K562 (cell line): Measurements from ENCODE around the gene TMEM245. TPM values are rescaled to one million over a fixed set of nuclear protein-coding genes. Genes with fewer than 3 reads are reported as not detected.

Experiments used
- ARID3B ChIP-seq: fragments of 250-450 bp; sonication (Bioruptor Pico); IDR thresholded peaks from 2 replicates; pipeline ENCODE4 v1.4.0; 2020; ENCODE audit warnings: borderline replicate concordance
- BRD4 ChIP-seq: fragments of 200-600 bp; sonication (generic); IDR thresholded peaks from 2 replicates; pipeline ENCODE4 v1.6.1; 2017; ENCODE audit warnings: inconsistent platforms
- CREB3L1 ChIP-seq: fragments of 450-650 bp; IDR thresholded peaks from 2 replicates; pipeline ENCODE4 v1.6.1; 2014; ENCODE audit warnings: low read depth, mild to moderate bottlenecking, moderate library complexity, borderline replicate concordance
- FOXK1 ChIP-seq: sonication (generic); formaldehyde crosslinking; IDR thresholded peaks from 2 replicates; pipeline ENCODE4 v1.8.0; 2022; ENCODE audit warnings: missing genetic modification reagents, mild to moderate bottlenecking, borderline replicate concordance
- JUN ChIP-seq, 2 experiments: sonication (generic) in 1 of 2; formaldehyde crosslinking in 1 of 2; IDR thresholded peaks; 2 replicates each; pipeline versions ENCODE4 v1.6.1 to v1.8.0; 2012 to 2022; ENCODE audit warnings: borderline replicate concordance in 2 of 2, mild to moderate bottlenecking in 2 of 2, improper control_type of control experiment in 1 of 2, low read depth in 1 of 2, low read length in 1 of 2, missing genetic modification reagents in 1 of 2
- NFE2 ChIP-seq: IDR thresholded peaks from 2 replicates; pipeline ENCODE4 v1.6.1; 2014; ENCODE audit warnings: antibody characterized with exemption, low read depth
- NFIC ChIP-seq: fragments of 450-650 bp; IDR thresholded peaks from 2 replicates; pipeline ENCODE4 v1.6.1; 2017; ENCODE audit warnings: mild to moderate bottlenecking, inconsistent platforms
- PURB ChIP-seq: sonication (generic); formaldehyde crosslinking; IDR thresholded peaks from 2 replicates; pipeline ENCODE4 v1.9.0; 2021; ENCODE audit warnings: low read depth, mild to moderate bottlenecking, missing genetic modification reagents
- SMARCA4 ChIP-seq: fragments of 450-650 bp; IDR thresholded peaks from 2 replicates; pipeline ENCODE4 v1.6.1; 2016
- SOX6 ChIP-seq: fragments of 450-650 bp; IDR thresholded peaks from 2 replicates; pipeline ENCODE4 v1.6.1; 2014; ENCODE audit warnings: mild to moderate bottlenecking
- TCFL5 ChIP-seq: fragments of 250-450 bp; sonication (Bioruptor Pico); conservative IDR thresholded peaks from 2 replicates; pipeline ENCODE4 v1.6.1; 2021; ENCODE audit warnings: mild to moderate bottlenecking, moderate library complexity, matching md5 sums
- ZMIZ1 ChIP-seq, 2 experiments: fragments of 150-350 bp in 1 of 2; IDR thresholded peaks; 2 replicates each; pipeline ENCODE4 v1.6.1; 2012 to 2016; ENCODE audit warnings: low read depth in 2 of 2, low read length in 2 of 2, mild to moderate bottlenecking in 1 of 2, moderate library complexity in 1 of 2
- ZNF436 ChIP-seq: fragments of 250-450, 450-650 bp; sonication (Bioruptor Pico); formaldehyde crosslinking; IDR thresholded peaks from 2 replicates; pipeline ENCODE4 v1.7.0; 2020; ENCODE audit warnings: mild to moderate bottlenecking
- ZNF79 ChIP-seq: fragments of 250-450 bp; sonication (Bioruptor Pico); IDR thresholded peaks from 2 replicates; pipeline ENCODE4 v1.4.0; 2020; ENCODE audit warnings: low read depth, mild to moderate bottlenecking, moderate library complexity
- polyA plus RNA-seq, 8 experiments: library from polyadenylated mRNA; depleted of rRNA in 4 of 8; stranded (reverse) in 5 of 8; unstranded in 3 of 8; fragments of >200 nt; fragmentation: Nextera tagmentation in 2 of 8; fragmentation: Illumina TruSeq in 1 of 8; extraction: Ambion mirVana in 2 of 8; extraction: Trizol in 1 of 8; gene quantifications; 2 replicates each; pipeline versions ENCODE4 v1.2.1 to v1.2.3, GENCODE V29; 2011 to 2014; ENCODE audit warnings: inconsistent platforms in 1 of 8, missing spikeins in 1 of 8
- total RNA-seq, 7 experiments: library from RNA; depleted of rRNA in 6 of 7; stranded (reverse); fragments of >200 nt in 6 of 7; fragmentation: Illumina TruSeq in 2 of 7; extraction: Trizol in 2 of 7; gene quantifications; 2 replicates each; pipeline versions ENCODE4 v1.2.1 to v1.2.3, GENCODE V29; 2011 to 2021; ENCODE audit warnings: low replicate concordance in 1 of 7
- TF ChIP-seq, protein P1 (sequence below): sonication (generic); formaldehyde crosslinking; IDR thresholded peaks from 2 replicates; pipeline ENCODE4 v1.8.1; 2022; ENCODE audit warnings: missing genetic modification reagents
- TF ChIP-seq, protein P2 (sequence below): fragments of 250-450 bp; sonication (Bioruptor Pico); IDR thresholded peaks from 2 replicates; pipeline ENCODE4 v1.8.0; 2022; ENCODE audit warnings: inconsistent platforms

The TMEM245 gene
- total and polyA plus RNA-seq, 9 of the 15 experiments (the other 6 are each of a cell fraction or from before 2014, with no cell fraction given) = 8.5 to 43.2 (median 24.3) TPM

DNA sequence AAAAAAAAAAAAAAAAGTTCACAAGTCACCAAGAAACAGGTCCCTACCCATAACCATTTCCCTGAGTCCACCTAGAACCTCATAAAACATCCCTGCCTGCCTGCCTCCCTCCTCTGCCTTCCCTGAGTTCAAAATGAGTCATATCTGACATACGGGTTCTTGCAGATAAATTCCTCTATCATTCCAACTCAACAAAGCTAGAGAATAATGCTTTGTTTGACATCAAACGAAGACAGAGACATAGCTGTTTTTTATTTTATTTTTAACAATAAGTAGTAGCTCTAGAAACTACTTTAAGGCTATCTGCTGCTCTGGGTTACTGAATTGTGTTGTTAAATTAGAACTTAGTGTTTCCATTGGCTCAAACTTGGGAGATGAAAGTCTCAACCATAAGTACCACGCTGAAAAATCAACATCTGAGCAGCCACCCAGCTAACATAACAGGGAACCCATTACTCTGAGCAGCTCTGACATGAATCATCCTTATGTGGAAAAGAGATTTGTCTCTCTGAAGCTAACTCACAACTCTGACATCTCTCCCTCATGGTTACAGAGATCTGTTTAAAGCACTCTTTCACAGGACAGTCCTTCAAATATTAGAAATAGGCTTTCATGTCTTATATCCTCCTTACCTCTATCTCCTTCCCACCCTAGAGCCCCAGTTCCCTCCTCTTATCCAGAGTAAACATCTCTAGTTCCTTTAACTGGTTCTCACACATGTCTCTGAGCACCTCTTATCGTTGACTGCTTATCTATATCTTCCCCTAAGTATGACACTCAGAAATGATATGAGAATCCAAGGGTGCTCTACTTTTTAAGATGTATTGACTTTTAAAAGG, 12.1 kb downstream of the TMEM245 start (continued):
- TF ChIP-seq, protein P1, sequence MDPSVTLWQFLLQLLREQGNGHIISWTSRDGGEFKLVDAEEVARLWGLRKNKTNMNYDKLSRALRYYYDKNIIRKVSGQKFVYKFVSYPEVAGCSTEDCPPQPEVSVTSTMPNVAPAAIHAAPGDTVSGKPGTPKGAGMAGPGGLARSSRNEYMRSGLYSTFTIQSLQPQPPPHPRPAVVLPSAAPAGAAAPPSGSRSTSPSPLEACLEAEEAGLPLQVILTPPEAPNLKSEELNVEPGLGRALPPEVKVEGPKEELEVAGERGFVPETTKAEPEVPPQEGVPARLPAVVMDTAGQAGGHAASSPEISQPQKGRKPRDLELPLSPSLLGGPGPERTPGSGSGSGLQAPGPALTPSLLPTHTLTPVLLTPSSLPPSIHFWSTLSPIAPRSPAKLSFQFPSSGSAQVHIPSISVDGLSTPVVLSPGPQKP = no peak
- TF ChIP-seq PURB (CRISPR knock-in tag) (no peak), FOXK1 (CRISPR knock-in tag) (no peak), BRD4 (no peak), SOX6 (peak; percentile 77), ZNF79 (CRISPR knock-in tag) (no peak), CREB3L1 (no peak), NFIC (peak; percentile 51), SMARCA4 (peak; percentile 96), NFE2 (peak; percentile 43; the same call in 1 of the 2 replicates), ZNF436 (CRISPR knock-in tag) (no peak), ZMIZ1 (IDR thresholded peaks at IDR 0.05; ENCODE audit: low read depth in 2 of 2, low read length in 2 of 2) (0 out of 4 replicates have a peak, but pooled peaks of 1 of the 2 experiments have one; percentile 32), JUN (IDR thresholded peaks at IDR 0.05; ENCODE audit: borderline replicate concordance, low read depth, low read length) (0 out of 2 replicates have a peak, but pooled peaks have one; percentile 40), JUN (CRISPR knock-in tag; IDR thresholded peaks at IDR 0.05; ENCODE audit: borderline replicate concordance) (no peak), TCFL5 (CRISPR knock-in tag) (no peak), ARID3B (CRISPR knock-in tag) (no peak)
- TF ChIP-seq, protein P2, sequence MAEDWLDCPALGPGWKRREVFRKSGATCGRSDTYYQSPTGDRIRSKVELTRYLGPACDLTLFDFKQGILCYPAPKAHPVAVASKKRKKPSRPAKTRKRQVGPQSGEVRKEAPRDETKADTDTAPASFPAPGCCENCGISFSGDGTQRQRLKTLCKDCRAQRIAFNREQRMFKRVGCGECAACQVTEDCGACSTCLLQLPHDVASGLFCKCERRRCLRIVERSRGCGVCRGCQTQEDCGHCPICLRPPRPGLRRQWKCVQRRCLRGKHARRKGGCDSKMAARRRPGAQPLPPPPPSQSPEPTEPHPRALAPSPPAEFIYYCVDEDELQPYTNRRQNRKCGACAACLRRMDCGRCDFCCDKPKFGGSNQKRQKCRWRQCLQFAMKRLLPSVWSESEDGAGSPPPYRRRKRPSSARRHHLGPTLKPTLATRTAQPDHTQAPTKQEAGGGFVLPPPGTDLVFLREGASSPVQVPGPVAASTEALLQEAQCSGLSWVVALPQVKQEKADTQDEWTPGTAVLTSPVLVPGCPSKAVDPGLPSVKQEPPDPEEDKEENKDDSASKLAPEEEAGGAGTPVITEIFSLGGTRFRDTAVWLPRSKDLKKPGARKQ (CRISPR knock-in tag) = no peak
